ENCODE measurements around the gene CNTN1. TPM values are rescaled to one million over a fixed set of nuclear protein-coding genes. Genes with fewer than 3 reads are reported as not detected.

Gene CNTN1
- total RNA-seq, 1 donor from 2014 or later, result 27.1 TPM

- Histone ChIP-seq H3K36me3 (ENCODE audit: control insufficient read depth in 3 of 3, insufficient read depth in 3 of 3, low read length in 3 of 3) (no peaks in the 10 kb centered on the region), H3K4me1 (ENCODE audit: control insufficient read depth in 3 of 3, insufficient read depth in 3 of 3, low read length in 3 of 3) (no peaks in the 10 kb centered on the region), H3K4me3 (ENCODE audit: low read length in 3 of 3) (no peak overlapping the region), H3K27me3 (ENCODE audit: control insufficient read depth in 3 of 3, insufficient read depth in 3 of 3, low read length in 3 of 3) (no peaks in the 10 kb centered on the region), H3K9ac (ENCODE audit: low read depth in 1 of 3, low read length in 3 of 3) (no peak overlapping the region), H3K27ac (ENCODE audit: low read depth, low read length) (no peak overlapping the region), H3K9me3 (ENCODE audit: control insufficient read depth in 3 of 3, low read length in 3 of 3) (no peaks in the 10 kb centered on the region)
Measured at GRCh38 chr12:40942326-40942725, 250.1 kb downstream of the CNTN1 start.

- no peaks in the 10 kb centered on the region for H3K27me3 ChIP-seq (ENCODE audit: control insufficient read depth in 3 of 3, insufficient read depth in 3 of 3, low read length in 3 of 3)
- H3K27ac ChIP-seq (ENCODE audit: low read depth, low read length), result no peak overlapping the region
- no peak overlapping the region for H3K9ac ChIP-seq (ENCODE audit: low read depth in 1 of 3, low read length in 3 of 3)
- no peaks in the 10 kb centered on the region for H3K4me1 ChIP-seq (ENCODE audit: control insufficient read depth in 3 of 3, insufficient read depth in 3 of 3, low read length in 3 of 3)
- no peaks in the 10 kb centered on the region for H3K9me3 ChIP-seq (ENCODE audit: control insufficient read depth in 3 of 3, low read length in 3 of 3)
- H3K36me3 ChIP-seq (ENCODE audit: control insufficient read depth in 3 of 3, insufficient read depth in 3 of 3, low read length in 3 of 3), result no peaks in the 10 kb centered on the region
- H3K4me3 ChIP-seq (ENCODE audit: low read length in 3 of 3), result no peak overlapping the region
Measured at GRCh38 chr12:40945772-40946171, 253.5 kb downstream of the CNTN1 start.

DNA sequence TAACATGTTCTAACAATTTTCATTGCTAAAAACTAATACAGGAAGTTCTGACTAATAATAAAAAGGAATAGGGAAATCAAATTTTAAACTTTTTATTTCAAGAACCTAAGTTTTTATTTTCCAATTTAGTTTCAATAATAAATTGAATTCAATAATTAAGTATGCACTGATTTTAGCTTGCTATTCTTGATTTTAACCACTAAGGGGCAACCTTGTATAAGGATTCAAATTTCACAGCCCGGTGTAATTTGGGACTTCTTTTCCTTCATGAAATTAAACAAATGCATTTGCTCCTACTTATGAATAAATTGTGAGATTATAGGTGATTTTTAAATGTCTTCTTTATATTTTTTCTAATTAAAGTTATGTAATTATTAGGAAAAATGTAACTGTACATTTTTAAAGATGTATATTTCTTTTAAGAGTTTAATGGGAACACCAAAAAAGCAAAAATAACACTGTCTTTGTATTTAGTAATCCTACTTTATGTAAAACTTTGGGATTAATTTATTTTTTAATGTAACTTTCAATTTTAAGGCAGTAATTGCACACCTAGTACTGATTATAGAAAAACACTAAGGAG is 254.5 kb downstream of the CNTN1 start:
- no peaks in the 10 kb centered on the region for H3K4me1 ChIP-seq (ENCODE audit: control insufficient read depth in 3 of 3, insufficient read depth in 3 of 3, low read length in 3 of 3)
- no peaks in the 10 kb centered on the region for H3K36me3 ChIP-seq (ENCODE audit: control insufficient read depth in 3 of 3, insufficient read depth in 3 of 3, low read length in 3 of 3)
- H3K27me3 ChIP-seq (ENCODE audit: control insufficient read depth in 3 of 3, insufficient read depth in 3 of 3, low read length in 3 of 3), result no peaks in the 10 kb centered on the region
- H3K9ac ChIP-seq (ENCODE audit: low read depth in 1 of 3, low read length in 3 of 3), result no peak overlapping the region
- H3K27ac ChIP-seq (ENCODE audit: low read depth, low read length), result no peak overlapping the region
- H3K9me3 ChIP-seq (ENCODE audit: control insufficient read depth in 3 of 3, low read length in 3 of 3), result no peaks in the 10 kb centered on the region
- no peak overlapping the region for H3K4me3 ChIP-seq (ENCODE audit: low read length in 3 of 3)

DNA sequence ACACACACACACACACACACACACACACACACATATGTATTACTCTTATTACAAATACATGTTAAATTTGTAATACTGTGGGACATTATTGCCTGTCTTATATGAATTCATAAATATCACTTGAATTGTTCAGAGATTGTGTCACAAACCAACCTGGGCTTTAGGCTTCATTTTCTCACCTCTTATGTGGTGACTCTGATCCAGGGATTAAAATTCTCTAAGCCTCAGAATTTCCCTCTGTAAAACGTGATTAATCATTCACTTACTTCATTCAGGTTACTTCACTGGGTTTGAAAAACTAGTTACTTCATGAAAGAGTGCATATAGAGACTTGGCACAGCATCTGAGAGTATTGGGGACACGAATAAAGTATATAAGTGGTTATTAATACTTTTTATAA is 255.6 kb downstream of the CNTN1 start:
- Histone ChIP-seq H3K4me1 (ENCODE audit: control insufficient read depth in 3 of 3, insufficient read depth in 3 of 3, low read length in 3 of 3) (no peaks in the 10 kb centered on the region), H3K27me3 (ENCODE audit: control insufficient read depth in 3 of 3, insufficient read depth in 3 of 3, low read length in 3 of 3) (no peaks in the 10 kb centered on the region), H3K9ac (ENCODE audit: low read depth in 1 of 3, low read length in 3 of 3) (no peak overlapping the region), H3K9me3 (ENCODE audit: control insufficient read depth in 3 of 3, low read length in 3 of 3) (no peaks in the 10 kb centered on the region), H3K27ac (ENCODE audit: low read depth, low read length) (no peak overlapping the region), H3K36me3 (ENCODE audit: control insufficient read depth in 3 of 3, insufficient read depth in 3 of 3, low read length in 3 of 3) (no peaks in the 10 kb centered on the region), H3K4me3 (ENCODE audit: low read length in 3 of 3) (no peak overlapping the region)

DNA sequence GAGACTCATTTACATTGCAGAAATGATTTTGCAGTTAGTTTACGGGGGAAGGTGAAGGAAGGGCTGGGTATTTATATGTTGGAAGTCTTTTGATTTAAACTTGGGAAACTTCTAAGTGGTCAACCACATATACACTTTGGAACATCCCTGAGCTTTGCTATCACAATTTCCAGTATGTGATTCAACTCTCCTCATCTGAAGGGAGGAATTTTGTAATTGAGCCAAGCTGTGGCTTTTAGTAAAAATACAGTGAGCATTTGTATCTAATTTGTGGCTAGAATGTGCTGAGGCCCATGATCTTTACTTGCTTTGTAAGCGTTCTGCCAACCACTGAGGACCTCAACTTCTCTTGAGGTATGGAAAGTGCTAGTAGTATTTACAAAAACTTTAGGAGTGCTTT is 260.8 kb downstream of the CNTN1 start:
- Histone ChIP-seq H3K4me3 (ENCODE audit: low read length in 3 of 3) (no peak overlapping the region), H3K9me3 (ENCODE audit: control insufficient read depth in 3 of 3, low read length in 3 of 3) (no peaks in the 10 kb centered on the region), H3K27ac (ENCODE audit: low read depth, low read length) (no peak overlapping the region), H3K36me3 (ENCODE audit: control insufficient read depth in 3 of 3, insufficient read depth in 3 of 3, low read length in 3 of 3) (no peaks in the 10 kb centered on the region), H3K4me1 (ENCODE audit: control insufficient read depth in 3 of 3, insufficient read depth in 3 of 3, low read length in 3 of 3) (no peaks in the 10 kb centered on the region), H3K9ac (ENCODE audit: low read depth in 1 of 3, low read length in 3 of 3) (no peak overlapping the region), H3K27me3 (ENCODE audit: control insufficient read depth in 3 of 3, insufficient read depth in 3 of 3, low read length in 3 of 3) (no peaks in the 10 kb centered on the region)

GRCh38 chr12:40957417-40957816 is 265.2 kb downstream of the CNTN1 start:
- H3K4me3 ChIP-seq (ENCODE audit: low read length in 3 of 3), result no peak overlapping the region
- no peak overlapping the region for H3K9ac ChIP-seq (ENCODE audit: low read depth in 1 of 3, low read length in 3 of 3)
- no peaks in the 10 kb centered on the region for H3K27me3 ChIP-seq (ENCODE audit: control insufficient read depth in 3 of 3, insufficient read depth in 3 of 3, low read length in 3 of 3)

GRCh38 chr12:40959041-40959440 is 266.8 kb downstream of the CNTN1 start:
- Histone ChIP-seq H3K27ac (ENCODE audit: low read depth, low read length) (no peak overlapping the region), H3K36me3 (ENCODE audit: control insufficient read depth in 3 of 3, insufficient read depth in 3 of 3, low read length in 3 of 3) (no peaks in the 10 kb centered on the region), H3K9ac (ENCODE audit: low read depth in 1 of 3, low read length in 3 of 3) (no peak overlapping the region), H3K9me3 (ENCODE audit: control insufficient read depth in 3 of 3, low read length in 3 of 3) (no peaks in the 10 kb centered on the region), H3K27me3 (ENCODE audit: control insufficient read depth in 3 of 3, insufficient read depth in 3 of 3, low read length in 3 of 3) (no peaks in the 10 kb centered on the region), H3K4me1 (ENCODE audit: control insufficient read depth in 3 of 3, insufficient read depth in 3 of 3, low read length in 3 of 3) (no peaks in the 10 kb centered on the region), H3K4me3 (ENCODE audit: low read length in 3 of 3) (no peak overlapping the region)

More at GRCh38 chr12:40957417-40957816, 265.2 kb downstream of the CNTN1 start:
- Histone ChIP-seq H3K9me3 (ENCODE audit: control insufficient read depth in 3 of 3, low read length in 3 of 3) (no peaks in the 10 kb centered on the region), H3K27ac (ENCODE audit: low read depth, low read length) (no peak overlapping the region), H3K36me3 (ENCODE audit: control insufficient read depth in 3 of 3, insufficient read depth in 3 of 3, low read length in 3 of 3) (no peaks in the 10 kb centered on the region), H3K4me1 (ENCODE audit: control insufficient read depth in 3 of 3, insufficient read depth in 3 of 3, low read length in 3 of 3) (no peaks in the 10 kb centered on the region)

GRCh38 chr12:40963751-40964150 is 271.5 kb downstream of the CNTN1 start:
- H3K36me3 ChIP-seq (ENCODE audit: control insufficient read depth in 3 of 3, insufficient read depth in 3 of 3, low read length in 3 of 3), result no peaks in the 10 kb centered on the region
- no peaks in the 10 kb centered on the region for H3K9me3 ChIP-seq (ENCODE audit: control insufficient read depth in 3 of 3, low read length in 3 of 3)
- no peaks in the 10 kb centered on the region for H3K27me3 ChIP-seq (ENCODE audit: control insufficient read depth in 3 of 3, insufficient read depth in 3 of 3, low read length in 3 of 3)
- H3K27ac ChIP-seq (ENCODE audit: low read depth, low read length), result no peak overlapping the region
- no peak overlapping the region for H3K4me3 ChIP-seq (ENCODE audit: low read length in 3 of 3)
- no peak overlapping the region for H3K9ac ChIP-seq (ENCODE audit: low read depth in 1 of 3, low read length in 3 of 3)
- H3K4me1 ChIP-seq (ENCODE audit: control insufficient read depth in 3 of 3, insufficient read depth in 3 of 3, low read length in 3 of 3), result no peaks in the 10 kb centered on the region

GRCh38 chr12:40969796-40970195 is 277.6 kb downstream of the CNTN1 start:
- Histone ChIP-seq H3K4me1 (ENCODE audit: control insufficient read depth in 3 of 3, insufficient read depth in 3 of 3, low read length in 3 of 3) (no peaks in the 10 kb centered on the region), H3K27ac (ENCODE audit: low read depth, low read length) (no peak overlapping the region), H3K36me3 (ENCODE audit: control insufficient read depth in 3 of 3, insufficient read depth in 3 of 3, low read length in 3 of 3) (no peaks in the 10 kb centered on the region), H3K9ac (ENCODE audit: low read depth in 1 of 3, low read length in 3 of 3) (no peak overlapping the region), H3K4me3 (ENCODE audit: low read length in 3 of 3) (no peak overlapping the region), H3K27me3 (ENCODE audit: control insufficient read depth in 3 of 3, insufficient read depth in 3 of 3, low read length in 3 of 3) (no peaks in the 10 kb centered on the region), H3K9me3 (ENCODE audit: control insufficient read depth in 3 of 3, low read length in 3 of 3) (no peaks in the 10 kb centered on the region)

DNA sequence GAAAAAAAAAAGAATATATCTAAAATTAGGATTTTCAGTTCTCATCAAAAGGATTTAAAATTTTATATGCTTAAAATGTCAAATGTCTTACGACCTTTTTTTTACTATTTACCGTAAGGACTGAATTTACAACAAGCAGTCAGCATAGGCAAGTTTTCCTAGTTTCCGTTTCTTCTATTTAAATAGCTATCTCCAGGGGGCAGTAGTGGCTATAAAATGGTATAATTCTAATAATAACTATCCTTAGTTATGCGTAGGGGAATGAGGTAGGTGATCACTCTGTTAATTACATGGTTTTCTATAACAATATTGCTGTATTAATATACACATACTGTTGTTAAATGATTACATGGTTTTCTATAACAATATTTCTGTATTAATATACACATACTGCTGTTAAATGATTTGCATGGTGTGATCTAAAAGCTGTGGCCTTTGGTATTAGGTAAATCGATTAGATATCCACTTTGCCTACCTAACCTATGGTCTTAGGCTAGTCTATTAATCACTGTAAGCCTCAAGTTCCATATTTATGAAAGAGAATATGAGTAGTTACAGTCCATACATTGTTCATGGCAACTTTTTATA is 278.2 kb downstream of the CNTN1 start:
- Histone ChIP-seq H3K9ac (ENCODE audit: low read depth in 1 of 3, low read length in 3 of 3) (no peak overlapping the region), H3K27me3 (ENCODE audit: control insufficient read depth in 3 of 3, insufficient read depth in 3 of 3, low read length in 3 of 3) (no peaks in the 10 kb centered on the region), H3K27ac (ENCODE audit: low read depth, low read length) (no peak overlapping the region), H3K4me1 (ENCODE audit: control insufficient read depth in 3 of 3, insufficient read depth in 3 of 3, low read length in 3 of 3) (no peaks in the 10 kb centered on the region), H3K36me3 (ENCODE audit: control insufficient read depth in 3 of 3, insufficient read depth in 3 of 3, low read length in 3 of 3) (no peaks in the 10 kb centered on the region), H3K9me3 (ENCODE audit: control insufficient read depth in 3 of 3, low read length in 3 of 3) (no peaks in the 10 kb centered on the region), H3K4me3 (ENCODE audit: low read length in 3 of 3) (no peak overlapping the region)
